Loucy (cell line): ENCODE data around the gene SIK3.

Experiments used
- CTCF ChIP-seq: fragments of 200-600 bp; sonication (generic); conservative IDR thresholded peaks from 2 replicates; pipeline ENCODE4 v1.5.1; 2014; ENCODE audit warnings: mild to moderate bottlenecking, antibody characterized with exemption, low read length
- EZH2phosphoT487 ChIP-seq: fragments of 200-600 bp; IDR thresholded peaks from 2 replicates; pipeline ENCODE4 v1.6.1; 2018; ENCODE audit warnings: antibody characterized with exemption, mild to moderate bottlenecking, moderate library complexity, borderline replicate concordance

GRCh38 chr11:117134431-117134830 is 36.2 kb upstream of the SIK3 start:
- TF ChIP-seq CTCF (no peak), EZH2phosphoT487 (no peak)
